Activated CD4-positive, alpha-beta T cell treated with anti-CD3 and anti-CD28 coated beads for 36 hours (primary cell): ENCODE data around the gene HNF1B. TPM values are rescaled to one million over a fixed set of nuclear protein-coding genes. Genes with fewer than 3 reads are reported as not detected.

Experiments
- ATAC-seq: fragments of 200-7000 bp; cut with Tn5 transposase; one replicate; pipeline ENCODE4 v1.10.0; 2021; ENCODE audit warnings: mild to moderate bottlenecking, moderate library complexity
- CTCF ChIA-PET: fragments of 350-600 bp; sonication (Branson Sonifier 250); formaldehyde crosslinking; loops from one replicate; lab custom pipeline; 2021; ENCODE audit warnings: antibody characterized with exemption; lab: Charles Lee
- POLR2A ChIA-PET: fragments of 350-600 bp; sonication (Branson Sonifier 250); formaldehyde crosslinking; loops from one replicate; lab custom pipeline; 2021; ENCODE audit warnings: antibody characterized with exemption, inconsistent platforms; lab: Charles Lee
- DNase-seq: peaks from one replicate; pipeline ENCODE4 v3.0.0-alpha.2; 2020
- H3K27ac Mint-ChIP-seq: one replicate; pipeline ENCODE4 v1.8.0; 2021; ENCODE audit warnings: mixed read lengths
- H3K27me3 Mint-ChIP-seq: one replicate; pipeline ENCODE4 v1.8.0; 2021; ENCODE audit warnings: mixed read lengths
- H3K36me3 Mint-ChIP-seq: one replicate; pipeline ENCODE4 v1.8.0; 2021; ENCODE audit warnings: low read depth, mixed read lengths
- H3K4me1 Mint-ChIP-seq: one replicate; pipeline ENCODE4 v1.8.0; 2021; ENCODE audit warnings: mixed read lengths
- H3K4me3 Mint-ChIP-seq: one replicate; pipeline ENCODE4 v1.8.0; 2021; ENCODE audit warnings: mild to moderate bottlenecking, moderate library complexity, mixed read lengths
- H3K9me3 Mint-ChIP-seq: one replicate; pipeline ENCODE4 v1.8.0; 2021; ENCODE audit warnings: low read depth, mixed read lengths
- intact Hi-C, 2 experiments: fragments of 100-400 bp; cut with DNase I in 1 of 2; cut with micrococcal nuclease in 1 of 2; formaldehyde crosslinking; loops; one replicate each; pipeline versions ENCODE4 v1.14.2 to v1.15.1; 2022 to 2024; cut with DNase I, micrococcal nuclease
- total RNA-seq, 2 experiments: library from RNA; stranded (reverse); gene quantifications; one replicate each; pipeline ENCODE4 v1.2.3, GENCODE V29; 2021

HNF1B gene
- total RNA-seq, 2 experiments from 2014 or later = not detected

DNA sequence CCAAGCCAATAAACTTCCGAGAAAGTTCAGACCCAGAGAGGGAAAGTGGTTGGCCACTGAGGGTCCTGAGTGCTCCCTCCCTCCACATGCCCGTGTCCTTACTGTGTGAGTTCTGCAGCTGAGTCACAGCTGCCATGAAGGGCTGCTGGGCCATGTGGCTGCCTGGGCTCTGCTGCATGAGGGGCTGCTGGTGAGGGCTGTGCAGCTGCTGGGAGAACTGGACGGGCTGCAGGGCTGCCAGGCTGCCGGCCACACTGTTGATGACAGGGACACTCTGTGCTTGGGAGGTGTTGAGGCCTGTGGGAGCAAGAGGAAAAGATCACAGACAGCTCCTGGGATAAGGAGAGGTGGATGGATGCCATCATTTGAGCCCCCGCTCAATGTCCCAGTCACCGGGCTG is 44.0 kb downstream of the HNF1B start:
- DNase-seq = no peak
- POLR2A ChIA-PET = no interaction called here
- Mint-ChIP-seq H3K27me3 (peaks cover 21% of the 10 kb centered on the region), H3K36me3 (no peaks in the 10 kb centered on the region), H3K27ac (no peak overlapping the region), H3K4me1 (peaks cover 16% of the 10 kb centered on the region), H3K4me3 (no peak overlapping the region), H3K9me3 (no peaks in the 10 kb centered on the region)
- ATAC-seq = no peak
- CTCF ChIA-PET = interaction anchor here (0.6 to 1.2 kb wide), 5 partner anchors 11 to 125 kb away, joined by 3 to 10 read pairs (median 3); no protein-coding TSS in a partner anchor
- intact Hi-C loops = loop anchor here (1.0 to 5.0 kb wide), 3 partner anchors 71 to 174 kb away; no protein-coding TSS in a partner anchor

DNA sequence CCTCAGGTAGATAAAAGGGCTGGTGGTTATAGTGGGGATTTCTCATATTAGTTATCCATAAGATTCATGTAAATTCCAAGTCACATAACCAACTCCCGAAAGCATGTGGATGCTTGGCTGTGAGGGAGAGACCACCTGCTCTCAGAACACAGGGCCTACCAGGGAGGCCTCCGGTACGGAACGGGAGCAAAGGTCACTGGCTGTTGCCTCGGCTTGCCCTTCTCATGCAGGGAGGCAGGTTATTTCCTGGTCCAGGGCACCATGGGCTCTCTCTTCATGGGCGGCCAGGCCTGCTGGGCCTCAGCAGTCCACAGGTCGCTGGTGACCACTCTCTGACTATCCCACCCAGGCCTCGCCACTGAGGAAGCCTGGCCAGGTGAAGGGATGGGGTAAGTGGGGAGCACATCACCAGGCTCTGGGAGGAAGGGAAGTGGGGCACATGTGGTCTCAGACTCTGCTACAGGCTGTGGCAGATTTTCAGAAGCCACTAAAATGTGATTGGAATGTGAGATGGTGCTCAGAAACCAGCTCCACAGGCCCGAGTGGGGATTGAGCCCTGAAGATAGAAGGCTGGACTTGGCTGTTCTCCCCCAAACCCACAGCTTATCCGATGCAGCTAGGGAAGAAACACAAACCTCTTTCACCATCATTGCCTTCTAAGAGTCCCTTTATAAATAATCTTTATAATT is 45.4 kb downstream of the HNF1B start:
- ChIA-PET CTCF (no interaction called here), POLR2A (no interaction called here)
- intact Hi-C loops = no loop called here
- Mint-ChIP-seq H3K9me3 (peaks cover under 1% of the 10 kb centered on the region), H3K27me3 (peaks cover 16% of the 10 kb centered on the region), H3K4me3 (no peak overlapping the region), H3K27ac (no peak overlapping the region), H3K36me3 (no peaks in the 10 kb centered on the region), H3K4me1 (peaks cover 16% of the 10 kb centered on the region)
- no peak for ATAC-seq
- DNase-seq = no peak

DNA sequence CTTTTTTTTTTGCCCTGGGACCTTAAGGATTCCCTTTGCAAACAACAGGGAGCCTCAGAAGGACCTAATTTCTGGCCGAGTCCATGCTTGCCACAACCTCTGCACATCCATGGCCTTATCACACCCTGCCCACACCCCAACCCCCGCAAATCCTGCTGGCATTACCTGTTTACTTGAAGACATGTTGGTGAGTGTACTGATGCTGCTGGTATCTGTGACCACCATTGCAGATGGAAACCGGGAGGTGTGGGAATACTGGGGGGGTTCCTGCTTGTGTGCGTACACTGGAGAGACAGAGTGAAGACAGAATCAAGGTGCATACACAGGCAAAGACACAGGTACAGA is 46.0 kb downstream of the HNF1B start:
- CTCF ChIA-PET = no interaction called here

DNA sequence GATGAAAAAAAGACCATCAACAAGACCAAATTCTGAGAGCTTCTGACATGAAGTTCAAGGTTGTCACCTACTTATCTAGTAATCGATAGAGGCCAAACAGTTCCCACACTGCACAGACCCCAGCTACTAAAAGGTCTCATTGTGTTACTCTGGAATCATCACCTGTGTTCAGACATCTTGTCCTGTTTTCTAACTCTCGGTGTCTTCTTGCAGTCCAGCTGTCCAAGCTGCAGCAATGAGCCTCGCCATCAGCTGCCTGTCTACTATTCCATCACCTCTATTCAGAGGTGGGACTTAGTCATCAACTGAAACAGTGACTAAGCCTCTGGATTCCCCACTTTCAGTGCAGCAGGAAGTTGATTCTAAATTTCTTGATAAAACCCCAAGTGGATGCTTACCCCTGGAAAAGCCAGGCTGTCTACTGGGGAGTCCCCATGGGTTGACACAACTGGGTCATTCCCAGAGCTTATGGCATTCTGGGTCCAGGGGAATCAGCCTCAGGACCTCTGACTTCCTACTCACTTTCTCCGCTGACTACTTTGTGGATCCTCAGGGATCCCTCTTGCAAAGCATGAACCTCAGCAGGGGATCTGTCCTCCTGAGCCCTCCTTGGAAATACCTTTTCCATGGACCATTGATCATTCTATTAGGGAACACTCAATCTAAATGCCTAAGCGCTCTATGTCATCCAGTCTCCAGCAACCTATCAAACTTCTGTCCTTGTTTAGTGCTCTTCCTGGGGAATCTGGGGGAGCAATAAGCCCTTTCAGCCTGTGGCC is 46.5 kb downstream of the HNF1B start:
- peaks cover 16% of the 10 kb centered on the region for H3K4me1 Mint-ChIP-seq
- peaks cover 16% of the 10 kb centered on the region for H3K27me3 Mint-ChIP-seq
- no peaks in the 10 kb centered on the region for H3K36me3 Mint-ChIP-seq
- POLR2A ChIA-PET = no interaction called here
- H3K27ac Mint-ChIP-seq = no peak overlapping the region
- ATAC-seq = peak; percentile 89
- CTCF ChIA-PET = interaction anchor here (0.9 to 1.1 kb wide), 2 partner anchors 9 to 30 kb away, joined by 3 to 4 read pairs; no protein-coding TSS in a partner anchor
- peaks cover 2% of the 10 kb centered on the region for H3K9me3 Mint-ChIP-seq
- H3K4me3 Mint-ChIP-seq = no peak overlapping the region
- intact Hi-C loops = loop anchor here in 1 of 2 experiments (1.0 kb wide), 1 partner anchor 55 kb away; the partner anchor contains the start of gene DDX52
- peak; percentile 43 for DNase-seq

More for the DNA sequence above, 46.0 kb downstream of the HNF1B start:
- no peak overlapping the region for H3K27ac Mint-ChIP-seq
- DNase-seq (no peak), ATAC-seq (no peak)
- H3K4me3 Mint-ChIP-seq = no peak overlapping the region
- POLR2A ChIA-PET = no interaction called here
- H3K4me1 Mint-ChIP-seq = peaks cover 16% of the 10 kb centered on the region
- intact Hi-C loops = loop anchor here in 1 of 2 experiments (1.0 kb wide), 1 partner anchor 56 kb away; the partner anchor contains the start of gene DDX52
- H3K9me3 Mint-ChIP-seq = peaks cover 2% of the 10 kb centered on the region
- H3K36me3 Mint-ChIP-seq = no peaks in the 10 kb centered on the region
- H3K27me3 Mint-ChIP-seq = peaks cover 16% of the 10 kb centered on the region

DNA sequence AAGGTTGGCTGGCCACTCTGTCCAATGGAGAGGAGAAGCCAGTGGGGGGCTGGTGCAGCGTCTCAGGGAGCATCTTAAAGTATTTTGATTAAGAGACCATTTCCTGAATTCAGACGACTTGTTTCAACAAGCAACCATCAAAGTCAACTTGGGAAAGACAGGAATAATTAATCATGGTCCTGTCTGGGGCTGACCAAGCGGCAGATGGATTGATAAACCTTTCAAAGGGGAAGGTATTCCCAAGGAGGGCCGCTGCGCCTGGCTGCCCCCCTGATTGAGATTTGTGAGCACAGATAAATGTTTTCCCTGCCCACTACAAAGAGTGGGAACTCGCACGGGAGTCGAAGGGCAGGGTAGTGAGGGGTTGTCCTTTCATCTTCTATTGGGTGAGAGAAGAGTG is 47.5 kb downstream of the HNF1B start:
- no peak for ATAC-seq
- POLR2A ChIA-PET = no interaction called here
- H3K36me3 Mint-ChIP-seq = no peaks in the 10 kb centered on the region
- no peak for DNase-seq
- peaks cover 2% of the 10 kb centered on the region for H3K9me3 Mint-ChIP-seq
- CTCF ChIA-PET = interaction anchor here (0.9 to 1.1 kb wide), 2 partner anchors 8 to 29 kb away, joined by 3 to 4 read pairs; no protein-coding TSS in a partner anchor
- H3K4me1 Mint-ChIP-seq = peaks cover 16% of the 10 kb centered on the region
- peaks cover 16% of the 10 kb centered on the region for H3K27me3 Mint-ChIP-seq
- H3K27ac Mint-ChIP-seq = no peak overlapping the region
- no peak overlapping the region for H3K4me3 Mint-ChIP-seq
- intact Hi-C loops = no loop called here

DNA sequence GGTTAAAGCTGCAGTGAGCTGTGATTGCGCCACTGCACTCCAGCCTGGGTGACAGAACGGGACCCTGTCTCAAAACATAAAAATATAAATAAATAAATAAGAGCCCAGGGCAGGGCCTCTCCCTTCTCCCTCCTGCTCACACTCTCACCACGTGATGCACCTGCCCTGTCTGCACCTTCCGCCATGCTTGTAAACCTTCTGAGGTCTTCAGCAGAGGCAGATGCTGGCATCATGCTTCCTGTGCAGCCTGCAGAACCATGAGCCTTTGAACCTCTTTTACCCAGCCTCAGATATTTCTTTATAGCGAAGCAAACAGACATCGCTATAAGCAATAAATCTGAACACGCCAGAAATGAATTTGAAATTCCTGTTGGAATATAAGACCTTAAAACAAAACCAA is 48.5 kb downstream of the HNF1B start:
- DNase-seq = no peak
- ATAC-seq = no peak
- Mint-ChIP-seq H3K4me1 (peaks cover 14% of the 10 kb centered on the region), H3K27me3 (peaks cover 13% of the 10 kb centered on the region), H3K36me3 (no peaks in the 10 kb centered on the region), H3K4me3 (no peak overlapping the region), H3K27ac (no peak overlapping the region), H3K9me3 (peaks cover 2% of the 10 kb centered on the region)
- intact Hi-C loops = no loop called here
- ChIA-PET CTCF (interaction anchor here (0.7 to 1.3 kb wide), 2 partner anchors 12 to 15 kb away, joined by 3 read pairs; no protein-coding TSS in a partner anchor), POLR2A (no interaction called here)

DNA sequence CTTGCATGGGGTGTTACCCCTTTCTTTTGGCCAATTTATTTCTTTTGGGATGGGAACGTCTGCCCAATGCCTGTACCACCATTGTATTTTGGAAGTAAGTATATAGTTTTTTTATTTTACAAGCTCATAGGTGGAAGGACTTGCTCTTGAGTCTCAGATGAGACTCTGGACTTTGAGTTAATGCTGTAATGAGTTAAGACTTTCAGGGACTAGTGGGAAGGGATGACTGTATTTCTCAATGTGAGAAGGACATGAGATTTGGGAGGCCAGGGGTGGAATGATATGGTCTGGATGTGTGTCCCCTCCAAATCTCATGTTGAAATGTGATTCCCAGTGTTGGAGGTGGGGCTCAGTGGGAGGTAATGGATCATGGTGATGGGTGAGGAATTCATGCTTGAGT is 49.1 kb downstream of the HNF1B start:
- H3K4me3 Mint-ChIP-seq = no peak overlapping the region
- peaks cover 2% of the 10 kb centered on the region for H3K9me3 Mint-ChIP-seq
- H3K27ac Mint-ChIP-seq = no peak overlapping the region
- ChIA-PET POLR2A (no interaction called here), CTCF (interaction anchor here (1.3 kb wide), 1 partner anchor 14 kb away, joined by 3 read pairs; no protein-coding TSS in a partner anchor)
- intact Hi-C loops = no loop called here
- H3K36me3 Mint-ChIP-seq = no peaks in the 10 kb centered on the region
- ATAC-seq = no peak
- peaks cover 14% of the 10 kb centered on the region for H3K4me1 Mint-ChIP-seq
- peaks cover 13% of the 10 kb centered on the region for H3K27me3 Mint-ChIP-seq
- no peak for DNase-seq

DNA sequence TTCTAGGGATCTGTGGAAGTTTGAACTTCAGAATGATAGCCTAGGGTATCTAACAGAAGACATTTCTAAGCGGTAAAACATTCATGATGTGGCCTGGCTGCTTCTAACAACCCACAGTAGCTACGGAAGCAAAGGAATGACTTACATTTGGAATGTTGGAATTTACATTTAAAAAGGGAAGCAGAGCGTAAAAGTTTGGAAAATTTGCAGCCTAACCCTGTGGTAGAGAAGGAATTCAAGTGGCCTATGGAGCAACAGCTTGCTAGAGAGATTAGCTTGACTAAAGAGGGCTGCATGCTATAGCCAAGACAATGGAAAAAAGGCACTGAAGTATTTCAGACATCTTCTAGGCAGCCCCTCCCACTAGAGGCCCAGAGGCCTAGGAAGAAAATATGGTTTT is 50.1 kb downstream of the HNF1B start:
- Mint-ChIP-seq H3K9me3 (peaks cover 2% of the 10 kb centered on the region), H3K36me3 (no peaks in the 10 kb centered on the region)
- CTCF ChIA-PET = interaction anchor here (1.3 kb wide), 1 partner anchor 13 kb away, joined by 3 read pairs; no protein-coding TSS in a partner anchor

DNA sequence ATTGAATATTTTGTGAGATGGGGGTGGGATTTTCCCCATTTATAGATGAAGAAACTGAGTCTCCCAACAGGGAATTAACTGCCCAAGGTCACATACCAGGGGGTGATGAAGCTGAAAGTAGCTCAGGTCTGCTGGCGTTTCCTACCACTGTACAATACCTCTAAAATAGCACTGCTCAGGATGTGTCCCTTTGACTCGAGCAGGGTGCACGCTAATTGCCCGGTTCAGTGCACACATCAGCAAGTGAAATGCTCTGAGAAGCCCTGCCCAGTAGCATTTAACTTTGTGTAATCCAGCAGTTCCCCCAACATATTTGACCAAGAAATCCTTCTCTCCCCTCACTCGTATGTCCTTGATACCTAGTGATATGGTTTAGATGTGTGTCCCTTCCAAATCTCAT is 51.5 kb downstream of the HNF1B start:
- H3K9me3 Mint-ChIP-seq = peaks cover 2% of the 10 kb centered on the region
- ATAC-seq (no peak), DNase-seq (no peak)
- peaks cover 6% of the 10 kb centered on the region for H3K27me3 Mint-ChIP-seq
- H3K36me3 Mint-ChIP-seq = no peaks in the 10 kb centered on the region
- no peak overlapping the region for H3K4me3 Mint-ChIP-seq
- H3K4me1 Mint-ChIP-seq = peaks cover 7% of the 10 kb centered on the region
- H3K27ac Mint-ChIP-seq = no peak overlapping the region
- intact Hi-C loops = no loop called here
- ChIA-PET POLR2A (no interaction called here), CTCF (interaction anchor here (0.5 kb wide), 1 partner anchor 65 kb away, joined by 3 read pairs; no protein-coding TSS in a partner anchor)

More for the DNA sequence above, 50.1 kb downstream of the HNF1B start:
- Mint-ChIP-seq H3K4me1 (peaks cover 14% of the 10 kb centered on the region), H3K4me3 (no peak overlapping the region), H3K27ac (no peak overlapping the region), H3K27me3 (peaks cover 6% of the 10 kb centered on the region)
- ATAC-seq (no peak), DNase-seq (no peak)
- intact Hi-C loops = no loop called here
- POLR2A ChIA-PET = no interaction called here

DNA sequence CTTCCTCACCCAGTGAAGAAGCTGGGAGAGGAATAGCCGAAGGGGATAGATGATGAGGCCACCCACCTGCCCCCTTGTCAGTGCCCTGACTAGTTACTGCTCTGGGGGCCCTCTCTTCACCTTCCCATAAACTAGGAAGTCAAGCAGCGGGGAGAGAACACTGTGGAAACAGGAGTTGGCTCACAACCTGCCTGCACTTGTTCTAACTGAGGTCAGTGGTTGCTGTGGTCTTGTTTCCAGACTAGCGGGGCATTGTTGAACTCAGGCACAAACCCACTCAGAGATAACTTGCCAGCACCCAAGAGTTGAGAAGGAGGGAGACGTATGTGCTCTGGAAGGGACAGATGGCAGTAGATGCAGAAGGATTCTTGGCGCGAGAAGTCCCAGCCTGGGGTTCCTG is 53.1 kb downstream of the HNF1B start:
- DNase-seq = no peak
- ChIA-PET CTCF (no interaction called here), POLR2A (no interaction called here)
- intact Hi-C loops = no loop called here
- Mint-ChIP-seq H3K4me1 (no peaks in the 10 kb centered on the region), H3K36me3 (no peaks in the 10 kb centered on the region), H3K4me3 (no peak overlapping the region), H3K27ac (no peak overlapping the region), H3K9me3 (peaks cover 2% of the 10 kb centered on the region), H3K27me3 (peaks cover 4% of the 10 kb centered on the region)
- no peak for ATAC-seq

DNA sequence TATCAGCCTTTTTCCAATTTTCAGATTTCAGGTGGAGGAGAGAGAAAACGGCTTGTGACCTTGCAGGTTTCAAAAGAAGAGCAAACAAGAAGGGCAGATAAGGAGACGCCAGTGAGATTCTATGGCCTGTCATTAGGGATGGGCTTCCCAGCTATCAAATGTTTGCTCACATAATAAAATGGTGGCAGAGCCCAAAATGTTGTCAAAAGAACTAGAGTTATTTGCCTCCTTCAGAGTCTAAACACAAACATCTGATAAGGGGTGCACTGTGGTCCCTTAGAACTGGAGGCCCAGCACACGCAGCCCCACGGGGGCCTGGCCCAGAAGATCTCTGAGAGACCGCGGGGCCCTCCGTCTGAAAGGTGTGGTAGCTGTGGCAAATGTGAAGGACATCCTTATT is 55.5 kb downstream of the HNF1B start:
- ChIA-PET CTCF (interaction anchor here (0.8 kb wide), 1 partner anchor 9 kb away, joined by 4 read pairs; no protein-coding TSS in a partner anchor), POLR2A (no interaction called here)
- Mint-ChIP-seq H3K27ac (no peak overlapping the region), H3K36me3 (no peaks in the 10 kb centered on the region), H3K9me3 (no peaks in the 10 kb centered on the region), H3K4me3 (no peak overlapping the region), H3K27me3 (no peaks in the 10 kb centered on the region), H3K4me1 (no peaks in the 10 kb centered on the region)
- intact Hi-C loops = no loop called here
- ATAC-seq (no peak), DNase-seq (no peak)
